Endothelial cell of umbilical vein (primary cell): ENCODE data around the gene HDAC10. TPM values are rescaled to one million over a fixed set of nuclear protein-coding genes. Genes with fewer than 3 reads are reported as not detected.

ENCODE experiments used
- BruUV-seq: library from RNA; stranded (reverse); fragments of 400-500 nt; replicated peaks from 2 replicates; lab custom pipeline; 2021; lab: Mats Ljungman, UMichigan
- CTCF ChIA-PET: fragments of 300-600, 350-600 bp; sonication (Branson Sonifier 250); formaldehyde crosslinking; loops from one replicate; lab custom pipeline; 2021; ENCODE audit warnings: antibody characterized with exemption, inconsistent platforms; lab: Charles Lee
- POLR2A ChIA-PET: fragments of 300-600, 350-600 bp; sonication (Branson Sonifier 250); formaldehyde crosslinking; loops from one replicate; lab custom pipeline; 2021; ENCODE audit warnings: antibody characterized with exemption, inconsistent platforms; lab: Charles Lee
- DNase-seq: peaks from one replicate; pipeline ENCODE4 v3.0.0-alpha.2; 2011; ENCODE audit warnings: low read depth, low spot score
- FAIRE-seq: peaks from 2 replicates; lab custom pipeline; 2011; peaks lifted over from hg19 to GRCh38; lab: Jason Lieb, UNC
- H2AFZ ChIP-seq: 2 replicates; pipeline ENCODE4 v1.6.0; 2012; ENCODE audit warnings: low read depth, low read length, control low read depth, inconsistent platforms
- H3K27ac ChIP-seq: 2 replicates; pipeline ENCODE4 v1.5.1; 2011; ENCODE audit warnings: low read depth, mild to moderate bottlenecking, control low read depth, low read length, moderate library complexity; ENCODE audit not compliant: insufficient read depth
- H3K27me3 ChIP-seq, 2 experiments: 2 replicates each; pipeline versions ENCODE4 v1.6.0 to v1.6.1; 2011; ENCODE audit warnings: low read length in 2 of 2, mixed read lengths in 1 of 2; ENCODE audit not compliant: control insufficient read depth in 2 of 2, insufficient read depth in 2 of 2
- H3K36me3 ChIP-seq, 2 experiments: 2 replicates in 1 of 2; 3 replicates in 1 of 2; pipeline ENCODE4 v1.5.1; 2011; ENCODE audit warnings: low read length in 2 of 2, mild to moderate bottlenecking in 1 of 2, moderate library complexity in 1 of 2; ENCODE audit not compliant: control insufficient read depth in 2 of 2, insufficient read depth in 2 of 2; ENCODE audit errors: extremely low read depth in 1 of 2
- H3K4me1 ChIP-seq: 3 replicates; pipeline ENCODE4 v1.5.1; 2011; ENCODE audit warnings: mild to moderate bottlenecking, low read length; ENCODE audit not compliant: control insufficient read depth, insufficient read depth; ENCODE audit errors: extremely low read depth
- H3K4me2 ChIP-seq: 2 replicates; pipeline ENCODE4 v1.6.1; 2011; ENCODE audit warnings: low read length, control low read depth, mixed read lengths; ENCODE audit not compliant: insufficient read depth
- H3K4me3 ChIP-seq, 3 experiments: fragments of 200-600 bp in 1 of 3; sonication (generic), shearing (Covaris generic) in 1 of 3; replicated peaks in 1 of 3; 2 replicates each; pipeline ENCODE4 v1.5.1; 2011 to 2016; ENCODE audit warnings: control low read depth in 3 of 3, low read length in 3 of 3, mild to moderate bottlenecking in 2 of 3, inconsistent platforms in 1 of 3, low read depth in 1 of 3, moderate library complexity in 1 of 3; ENCODE audit not compliant: insufficient read depth in 1 of 3
- H3K79me2 ChIP-seq: 2 replicates; pipeline ENCODE4 v1.6.0; 2012; ENCODE audit warnings: low read length, inconsistent platforms; ENCODE audit not compliant: control insufficient read depth, insufficient read depth
- H3K9ac ChIP-seq: replicated peaks from 2 replicates; pipeline ENCODE3; 2011; ENCODE audit warnings: low read length, control low read depth; ENCODE audit not compliant: insufficient read depth; ENCODE audit errors: extremely low read depth
- H3K9me1 ChIP-seq: replicated peaks from 3 replicates; pipeline ENCODE4 v1.6.0; 2011; ENCODE audit warnings: mild to moderate bottlenecking, low read length; ENCODE audit not compliant: control insufficient read depth, insufficient read depth; ENCODE audit errors: extremely low read depth
- H3K9me3 ChIP-seq: replicated peaks from 2 replicates; pipeline ENCODE4 v1.5.1; 2012; ENCODE audit warnings: low read length, inconsistent platforms; ENCODE audit not compliant: control insufficient read depth, insufficient read depth
- H4K20me1 ChIP-seq: replicated peaks from 2 replicates; pipeline ENCODE3; 2011; ENCODE audit warnings: mild to moderate bottlenecking, low read length; ENCODE audit not compliant: control insufficient read depth, insufficient read depth; ENCODE audit errors: extremely low read depth
- EZH2 ChIP-seq: IDR thresholded peaks from 2 replicates; pipeline ENCODE4 v1.6.1; 2012; ENCODE audit warnings: borderline replicate concordance, low read depth, mild to moderate bottlenecking, moderate library complexity, low read length, inconsistent platforms; ENCODE audit not compliant: severe bottlenecking
- FOS ChIP-seq: IDR thresholded peaks from 2 replicates; pipeline ENCODE4 v1.6.1; 2011; ENCODE audit warnings: mild to moderate bottlenecking, low read length, moderate library complexity, borderline replicate concordance; ENCODE audit not compliant: insufficient read depth
- GATA2 ChIP-seq: IDR thresholded peaks from 2 replicates; pipeline ENCODE4 v1.7.0; 2011; ENCODE audit warnings: low read depth, mild to moderate bottlenecking, moderate library complexity, mixed read lengths, low read length; ENCODE audit not compliant: insufficient read length, insufficient read depth
- JUN ChIP-seq: IDR thresholded peaks from 2 replicates; pipeline ENCODE4 v1.6.1; 2011; ENCODE audit warnings: borderline replicate concordance, low read depth; ENCODE audit not compliant: insufficient read length, insufficient read depth
- MYC ChIP-seq: IDR thresholded peaks from one replicate; pipeline ENCODE4 v1.6.1; 2011; ENCODE audit warnings: mild to moderate bottlenecking, low read depth, low read length
- POLR2A ChIP-seq: IDR thresholded peaks from 2 replicates; pipeline ENCODE4 v1.6.1; 2012; ENCODE audit warnings: low read depth, mild to moderate bottlenecking, control low read depth, low read length
- POLR2AphosphoS5 ChIP-seq: IDR thresholded peaks from 2 replicates; pipeline ENCODE4 v1.6.1; 2012; ENCODE audit warnings: low read depth, mild to moderate bottlenecking, control low read depth, low read length, moderate library complexity; ENCODE audit not compliant: insufficient read depth
- dilution Hi-C: fragments of 300-500 bp; cut with MboI; formaldehyde crosslinking; loops from one replicate; pipeline ENCODE4 v1.15.0; 2019; ENCODE audit warnings: low sequenced_read_pairs; ENCODE audit not compliant: extremely low pct_ligation_motif_present
- intact Hi-C: fragments of 100-400 bp; cut with micrococcal nuclease; formaldehyde crosslinking; loops from one replicate; pipeline ENCODE4 v1.10.0; 2022
- polyA plus RNA-seq, 4 experiments: library from polyadenylated mRNA; depleted of rRNA in 3 of 4; stranded (reverse) in 3 of 4; unstranded in 1 of 4; fragments of >200 nt; gene quantifications; 2 replicates each; pipeline versions ENCODE4 v1.2.1 to v1.2.3, GENCODE V29; 2011 to 2012; ENCODE audit warnings: missing spikeins in 1 of 4
- total RNA-seq: library from RNA; stranded (reverse); gene quantifications from 2 replicates; pipeline ENCODE4 v1.2.3, GENCODE V29; 2021
- TF ChIP-seq, protein P1 (sequence below): IDR thresholded peaks from 2 replicates; pipeline ENCODE4 v1.6.1; 2011; ENCODE audit not compliant: insufficient read depth, insufficient read length
- TF ChIP-seq, protein P2 (sequence below), 2 donors: IDR thresholded peaks; 1 replicate in 1 of 2; 2 replicates in 1 of 2; pipeline ENCODE4 v1.5.1; 2011; ENCODE audit warnings: low read length in 2 of 2, mild to moderate bottlenecking in 2 of 2, moderate library complexity in 2 of 2, control low read depth in 1 of 2, inconsistent platforms in 1 of 2, low read depth in 1 of 2; ENCODE audit not compliant: insufficient read depth in 1 of 2; ENCODE audit errors: extremely low read depth in 1 of 2

The HDAC10 gene
- total and polyA plus RNA-seq, 2 donors (not counting 3 experiments of a cell fraction or from before 2014, with no cell fraction given): 32.6 to 47.0 TPM

- TF ChIP-seq FOS (no peak), EZH2 (no peak), JUN (no peak), POLR2A (no peak), MYC (no peak), GATA2 (no peak), POLR2AphosphoS5 (no peak)
- TF ChIP-seq, protein P1, sequence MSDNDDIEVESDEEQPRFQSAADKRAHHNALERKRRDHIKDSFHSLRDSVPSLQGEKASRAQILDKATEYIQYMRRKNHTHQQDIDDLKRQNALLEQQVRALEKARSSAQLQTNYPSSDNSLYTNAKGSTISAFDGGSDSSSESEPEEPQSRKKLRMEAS: no peak
- TF ChIP-seq, protein P2, sequence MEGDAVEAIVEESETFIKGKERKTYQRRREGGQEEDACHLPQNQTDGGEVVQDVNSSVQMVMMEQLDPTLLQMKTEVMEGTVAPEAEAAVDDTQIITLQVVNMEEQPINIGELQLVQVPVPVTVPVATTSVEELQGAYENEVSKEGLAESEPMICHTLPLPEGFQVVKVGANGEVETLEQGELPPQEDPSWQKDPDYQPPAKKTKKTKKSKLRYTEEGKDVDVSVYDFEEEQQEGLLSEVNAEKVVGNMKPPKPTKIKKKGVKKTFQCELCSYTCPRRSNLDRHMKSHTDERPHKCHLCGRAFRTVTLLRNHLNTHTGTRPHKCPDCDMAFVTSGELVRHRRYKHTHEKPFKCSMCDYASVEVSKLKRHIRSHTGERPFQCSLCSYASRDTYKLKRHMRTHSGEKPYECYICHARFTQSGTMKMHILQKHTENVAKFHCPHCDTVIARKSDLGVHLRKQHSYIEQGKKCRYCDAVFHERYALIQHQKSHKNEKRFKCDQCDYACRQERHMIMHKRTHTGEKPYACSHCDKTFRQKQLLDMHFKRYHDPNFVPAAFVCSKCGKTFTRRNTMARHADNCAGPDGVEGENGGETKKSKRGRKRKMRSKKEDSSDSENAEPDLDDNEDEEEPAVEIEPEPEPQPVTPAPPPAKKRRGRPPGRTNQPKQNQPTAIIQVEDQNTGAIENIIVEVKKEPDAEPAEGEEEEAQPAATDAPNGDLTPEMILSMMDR (IDR thresholded peaks at IDR 0.05; ENCODE audit: extremely low read depth in 1 of 2, insufficient read depth in 1 of 2, low read depth in 1 of 2, low read length in 2 of 2): no peak
- no peak overlapping the region for H2AFZ ChIP-seq
- H3K4me1 ChIP-seq: peaks cover 16% of the 10 kb centered on the region
- H3K4me2 ChIP-seq: no peak overlapping the region
- H3K36me3 ChIP-seq: peaks cover 4 to 18% of the 10 kb centered on the region in 2 experiments
- CTCF ChIA-PET: interaction anchor here (1.4 kb wide), 1 partner anchor 10 kb away, joined by 3 read pairs; no protein-coding TSS in a partner anchor
- no peak overlapping the region for H3K27ac ChIP-seq
- no peaks in the 10 kb centered on the region for H3K9me3 ChIP-seq
- no TSS peak for BruUV-seq
- DNase-seq (no peak), FAIRE-seq (no peak)
- no peak overlapping the region for H3K9ac ChIP-seq
- no peak overlapping the region for H3K4me3 ChIP-seq
- H4K20me1 ChIP-seq: no peaks in the 10 kb centered on the region
- peaks cover 28% of the 10 kb centered on the region for H3K79me2 ChIP-seq
- dilution Hi-C loops: no loop called here
- H3K9me1 ChIP-seq: no peaks in the 10 kb centered on the region
- POLR2A ChIA-PET: no interaction called here
- intact Hi-C loops: no loop called here
- H3K27me3 ChIP-seq: no peaks in the 10 kb centered on the region
These were observed 53.9 kb downstream of the HDAC10 start for GRCh38 chr22:50197000-50197800.
